AG09319 (cell line): Measurements from ENCODE around the gene NDOR1.
"Not testable (repeated sequence)": the region's sequence is repeated elsewhere in the genome, so short reads cannot be mapped to it uniquely, and the experiment has no call there.

Experiments
- DNase-seq: peaks from one replicate; pipeline ENCODE4 v3.0.0-alpha.2; 2010; ENCODE audit warnings: low read depth; ENCODE audit errors: extremely low read depth
- CTCF ChIP-seq: IDR thresholded peaks from 2 replicates; pipeline ENCODE4 v1.5.1; 2011; ENCODE audit warnings: low read depth, mild to moderate bottlenecking, inconsistent platforms, low read length, moderate library complexity

Gene NDOR1

GRCh38 chr9:137234758-137235423 is 29.4 kb downstream of the NDOR1 start:
- no peak for DNase-seq
- no peak for TF ChIP-seq CTCF

- no peak for TF ChIP-seq CTCF
- no peak for DNase-seq
These were observed 30.1 kb downstream of the NDOR1 start for GRCh38 chr9:137235424-137236237.

- DNase-seq: peak; percentile 29
- peak; percentile 92 for TF ChIP-seq CTCF
These were observed 30.9 kb downstream of the NDOR1 start for GRCh38 chr9:137236238-137236935.

GRCh38 chr9:137236936-137237421 is 31.5 kb downstream of the NDOR1 start:
- no peak for DNase-seq
- TF ChIP-seq CTCF: no peak

GRCh38 chr9:137237759-137238726 is 32.5 kb downstream of the NDOR1 start:
- TF ChIP-seq CTCF: no peak
- DNase-seq: no peak

- DNase-seq: not testable (repeated sequence)
These were observed 34.2 kb downstream of the NDOR1 start for GRCh38 chr9:137239541-137240200.
